ENCODE data around the gene OPA1.

GRCh38 chr3:193720169-193720568 is 127.2 kb downstream of the OPA1 start:
- TF ChIP-seq CTCF (IDR thresholded peaks at IDR 0.05), result no peak
- TF ChIP-seq POLR2A (IDR thresholded peaks at IDR 0.05), result no peak
